NAMALWA (cell line): ENCODE results near the gene OST4.
A peak's percentile ranks its signal among the peaks of the same experiment; 100 is the strongest.

Experiments
- DNase-seq: peaks from one replicate; pipeline ENCODE4 v3.0.0-alpha.2; 2015; ENCODE audit warnings: low spot score

OST4 gene

DNA sequence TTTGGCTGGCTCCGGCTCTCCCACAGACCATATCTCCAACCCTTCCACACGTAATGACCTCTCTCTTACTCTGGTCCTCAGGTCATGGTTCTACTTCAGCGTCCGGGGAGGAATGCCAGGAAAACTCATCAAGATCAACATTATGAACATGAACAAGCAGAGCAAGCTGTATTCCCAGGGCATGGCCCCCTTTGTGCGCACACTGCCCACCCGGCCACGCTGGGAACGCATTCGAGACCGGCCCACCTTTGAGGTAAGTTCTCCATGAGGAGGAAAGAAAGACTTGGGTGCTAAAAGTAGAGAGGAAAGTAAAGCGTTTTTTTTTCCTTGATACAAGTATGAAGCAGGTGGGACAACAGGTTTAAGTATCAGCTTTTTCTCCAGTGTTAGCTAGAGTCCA, 18.1 kb downstream of the OST4 start:
- DNase-seq = no peak

DNA sequence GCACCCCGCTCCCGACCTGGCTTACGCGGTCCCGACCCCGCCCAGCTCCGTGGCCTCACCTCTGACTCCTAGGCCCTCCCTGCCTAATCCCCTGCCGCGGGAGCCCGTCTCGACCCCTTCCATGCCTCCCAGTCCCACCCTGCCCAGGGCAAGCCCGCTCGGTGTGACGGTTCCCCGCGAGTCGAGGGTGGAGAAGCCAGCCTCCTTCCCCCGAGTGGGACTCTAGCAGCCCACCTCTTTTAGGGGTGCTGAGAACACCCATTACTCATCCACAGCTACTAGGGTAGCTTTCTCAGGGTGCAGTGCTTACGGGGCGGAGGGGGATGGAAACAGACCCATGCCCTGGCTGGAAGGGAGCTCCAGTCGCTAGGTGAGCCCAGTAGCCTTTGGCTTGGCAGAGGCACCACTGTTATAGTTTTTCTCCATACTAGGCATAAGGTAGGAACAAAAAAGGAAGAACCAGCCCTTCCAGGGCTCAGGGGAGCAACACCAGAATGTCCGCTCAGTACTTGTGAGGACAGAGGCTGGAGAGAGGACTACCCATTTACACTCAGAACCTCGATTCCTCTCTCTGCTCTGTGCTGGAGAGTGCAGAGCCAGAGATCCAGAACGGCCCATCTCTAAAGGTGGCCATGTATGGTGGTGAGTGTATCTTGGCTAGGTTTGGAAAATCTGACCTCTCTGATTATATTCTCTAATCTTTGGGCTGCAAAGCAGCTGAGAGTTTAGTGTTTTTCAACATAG, 19.4 kb downstream of the OST4 start:
- DNase-seq = peak; percentile 43

DNA sequence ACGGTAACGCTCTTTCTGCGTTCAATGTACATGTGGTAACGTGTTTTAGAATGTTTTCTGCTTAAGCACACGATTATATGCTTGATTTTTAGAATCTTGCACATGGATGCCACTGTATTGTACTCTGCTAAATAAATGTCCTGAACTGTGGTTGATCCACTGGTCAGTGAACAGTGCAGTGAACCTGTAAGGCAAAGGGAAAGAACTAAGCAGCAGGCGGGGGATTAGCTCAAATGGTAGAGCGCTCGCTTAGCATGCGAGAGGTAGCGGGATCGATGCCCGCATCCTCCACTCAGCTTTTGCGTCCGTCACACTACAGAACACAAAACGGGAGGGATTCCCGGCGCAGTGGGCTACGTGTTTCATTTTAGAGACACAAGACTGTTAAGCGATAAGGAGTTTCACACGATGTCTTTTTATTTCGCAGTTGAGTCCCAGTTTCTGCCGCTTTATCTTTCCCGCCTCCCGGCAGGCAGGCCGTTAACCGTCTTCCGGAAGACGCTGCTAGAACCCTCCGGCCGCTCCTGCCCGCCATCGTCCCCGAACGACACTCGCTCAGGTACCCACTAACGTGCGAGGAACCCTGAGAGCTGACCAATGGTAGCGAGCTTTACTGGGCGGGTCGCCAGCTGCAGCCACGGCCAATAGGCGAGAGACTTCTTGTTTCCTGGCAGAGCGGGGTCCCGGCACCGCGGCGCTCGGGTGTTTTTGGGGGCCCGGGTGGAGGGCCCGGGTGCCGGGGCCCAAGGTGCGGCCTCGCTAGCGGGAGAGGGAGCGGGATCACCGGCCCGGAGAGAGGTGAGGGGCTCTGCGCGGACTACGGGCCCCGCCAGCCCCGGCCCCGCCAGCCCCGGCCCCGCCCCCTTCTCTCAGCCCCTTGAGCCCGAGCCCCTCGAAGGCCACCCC, 20.2 kb downstream of the OST4 start, which contains the start of gene AGBL5:
AGBL5 (plus strand) TSS at position 673 of the 906 bp plus-strand sequence. CDS start 1,291 bp downstream, outside the sequence.
- peak; percentile 97 for DNase-seq

DNA sequence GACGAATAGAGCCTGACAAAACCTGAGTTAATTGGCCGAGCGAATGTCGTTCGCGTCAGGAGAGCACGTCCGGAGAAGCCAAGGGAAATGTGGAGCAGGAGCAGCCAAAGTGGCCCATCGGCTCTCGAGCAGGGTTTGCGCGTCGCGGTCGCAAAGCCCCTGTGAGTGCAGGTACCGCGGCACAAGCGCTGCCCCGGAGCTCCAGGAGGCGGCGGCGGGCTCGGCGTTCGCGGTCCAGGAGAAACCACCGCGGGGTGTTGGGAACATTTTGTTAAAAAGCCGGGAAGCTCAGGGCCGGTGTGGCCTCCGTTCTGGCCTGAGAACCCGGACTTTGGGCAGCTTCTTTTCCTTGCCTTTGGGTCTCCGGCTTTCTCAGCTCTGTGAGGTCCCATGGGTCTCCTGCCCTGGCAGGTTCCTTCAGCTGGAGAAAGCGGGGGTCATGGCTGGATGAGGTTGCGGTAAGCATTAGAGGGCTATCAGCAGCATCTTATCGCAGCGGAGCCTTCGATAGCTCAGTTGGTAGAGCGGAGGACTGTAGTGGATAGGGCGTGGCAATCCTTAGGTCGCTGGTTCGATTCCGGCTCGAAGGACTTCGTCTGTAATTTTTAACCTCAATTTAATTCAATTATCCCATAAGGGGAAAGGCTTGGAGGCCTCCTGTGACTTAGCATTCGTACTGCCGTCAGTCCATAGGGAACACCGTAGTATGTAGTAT, 21.0 kb downstream of the OST4 start:
- no peak for DNase-seq

DNA sequence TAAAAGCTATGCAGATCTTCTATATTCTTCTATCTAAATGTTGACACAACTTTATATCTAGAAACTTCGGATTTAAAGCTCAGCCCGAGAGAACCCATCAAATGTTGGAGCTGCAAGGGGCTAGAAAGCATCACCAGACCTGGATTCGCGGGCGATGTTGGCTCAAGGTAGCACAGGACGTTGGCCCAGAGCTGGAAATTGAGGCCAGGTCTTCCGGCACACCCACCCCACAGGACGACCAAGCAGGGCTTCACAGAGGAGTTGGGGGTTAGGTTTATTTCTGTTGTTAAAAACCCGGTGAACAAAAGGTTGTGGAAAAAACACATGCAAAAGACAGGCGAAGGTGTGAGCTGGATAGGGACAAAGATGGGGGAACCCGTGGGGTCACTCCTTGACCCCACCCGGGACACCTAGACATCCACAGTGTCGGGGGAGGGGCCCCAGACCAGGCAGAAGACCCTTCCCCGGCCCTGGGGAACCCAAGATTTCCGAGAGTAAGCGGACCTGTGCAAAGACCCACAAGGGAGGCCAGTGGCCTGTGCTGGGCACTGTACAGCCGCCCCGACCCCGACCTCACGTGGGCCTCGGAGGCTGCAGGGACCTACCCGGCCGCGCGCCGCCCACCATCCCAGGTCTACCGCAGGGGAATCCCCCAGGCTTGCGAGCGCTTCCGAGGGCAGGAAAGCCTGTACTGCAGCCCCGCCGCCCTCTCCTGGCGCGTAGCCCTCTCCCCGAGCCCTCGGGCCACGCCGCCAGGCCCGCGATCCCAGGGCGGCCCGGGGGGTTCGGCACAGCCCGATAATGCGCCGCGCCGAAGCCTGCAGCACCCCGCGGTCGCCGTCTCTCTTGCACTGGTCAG, 21.8 kb downstream of the OST4 start:
- no peak for DNase-seq

DNA sequence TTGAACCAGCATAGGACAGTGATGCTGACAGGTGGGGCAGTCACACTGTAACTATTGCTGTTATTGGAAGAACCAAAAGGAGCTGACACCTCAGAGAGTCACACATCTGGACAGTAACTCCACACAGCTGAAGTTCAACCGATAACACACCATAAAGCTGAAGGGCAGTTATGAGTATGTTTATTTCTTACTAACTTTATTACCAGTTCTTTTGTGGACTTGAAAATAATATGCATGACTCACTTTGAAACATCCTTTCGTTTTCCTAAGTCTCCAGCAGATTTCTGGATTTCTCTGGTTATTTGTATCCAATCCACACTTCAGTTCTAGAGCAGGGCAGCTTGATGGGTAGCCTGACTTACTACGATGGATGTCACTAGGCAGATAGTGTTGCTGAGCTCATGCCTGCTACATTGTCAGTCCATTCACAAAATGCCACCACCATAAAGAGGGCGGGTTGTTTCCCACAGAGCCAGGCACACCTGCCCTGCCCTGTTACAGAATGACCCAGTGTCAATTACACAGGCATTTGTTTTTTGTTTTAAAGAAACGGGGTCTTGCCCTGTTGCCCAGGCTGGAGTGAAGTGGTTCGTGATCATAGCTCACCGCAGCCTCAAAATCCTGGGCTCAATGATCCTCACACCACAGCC, 28.3 kb downstream of the OST4 start:
- DNase-seq = no peak

DNA sequence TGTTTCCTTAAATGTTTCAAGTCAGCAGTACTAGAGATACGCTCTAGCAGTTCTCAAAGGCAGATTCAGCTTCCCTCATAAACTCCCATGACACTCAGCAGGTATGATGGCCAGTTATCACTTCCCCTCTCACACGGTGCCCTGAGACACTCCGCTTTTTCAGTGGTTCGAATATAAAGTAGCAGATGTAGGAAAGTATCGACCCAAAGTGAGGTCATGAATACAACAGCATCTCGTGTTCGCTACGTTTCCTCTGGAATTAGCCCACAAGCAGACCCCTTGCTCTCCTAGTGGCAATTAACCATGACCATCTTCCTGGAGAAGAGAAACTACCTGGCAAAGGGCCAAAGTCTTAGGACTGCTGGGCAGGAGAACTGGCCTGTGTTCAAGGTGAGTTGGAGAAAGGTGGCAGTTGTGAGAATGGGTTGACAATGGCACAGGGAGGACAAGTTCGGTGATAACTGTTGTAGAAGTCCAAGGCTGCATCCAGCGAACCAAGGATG, 29.2 kb downstream of the OST4 start:
- DNase-seq = peak; percentile 38

DNA sequence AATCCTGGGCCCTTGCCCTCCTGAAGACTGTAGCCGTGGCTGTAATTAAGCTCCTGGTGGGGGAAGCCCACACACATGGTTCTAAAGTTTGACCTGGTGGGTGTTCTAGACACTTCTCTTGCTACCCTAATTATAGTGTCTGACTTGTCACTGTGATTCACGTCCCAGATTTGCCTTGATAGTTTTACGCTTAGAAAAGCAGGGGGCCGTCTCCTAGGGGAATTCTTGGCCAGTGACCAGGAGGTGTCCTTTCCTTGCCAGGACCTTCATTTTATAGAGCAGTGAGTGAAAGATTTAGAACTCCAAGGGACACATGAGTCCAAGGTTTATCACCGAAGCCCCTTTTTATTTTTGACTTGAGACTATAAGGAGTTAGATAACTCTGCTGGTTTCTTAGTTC, 29.7 kb downstream of the OST4 start:
- no peak for DNase-seq

DNA sequence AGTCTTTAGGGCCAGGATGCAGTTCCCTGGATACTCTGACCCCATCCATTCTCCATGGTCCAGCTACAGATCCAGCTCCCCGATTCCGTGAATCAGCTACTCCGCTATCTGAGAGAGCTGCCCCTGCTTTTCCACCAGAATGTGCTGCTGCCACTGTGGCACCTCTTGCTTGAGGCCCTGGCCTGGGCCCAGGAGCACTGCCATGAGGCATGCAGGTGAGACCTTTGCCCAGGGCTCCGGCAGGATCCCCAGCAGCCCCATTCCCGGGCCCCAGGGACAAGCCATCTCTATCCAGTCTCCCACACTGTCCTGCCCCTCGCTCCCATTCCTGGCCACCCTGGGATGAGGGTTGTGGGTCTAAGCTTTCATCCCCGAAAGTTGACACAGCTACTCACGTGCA, 31.2 kb downstream of the OST4 start:
- DNase-seq = no peak

DNA sequence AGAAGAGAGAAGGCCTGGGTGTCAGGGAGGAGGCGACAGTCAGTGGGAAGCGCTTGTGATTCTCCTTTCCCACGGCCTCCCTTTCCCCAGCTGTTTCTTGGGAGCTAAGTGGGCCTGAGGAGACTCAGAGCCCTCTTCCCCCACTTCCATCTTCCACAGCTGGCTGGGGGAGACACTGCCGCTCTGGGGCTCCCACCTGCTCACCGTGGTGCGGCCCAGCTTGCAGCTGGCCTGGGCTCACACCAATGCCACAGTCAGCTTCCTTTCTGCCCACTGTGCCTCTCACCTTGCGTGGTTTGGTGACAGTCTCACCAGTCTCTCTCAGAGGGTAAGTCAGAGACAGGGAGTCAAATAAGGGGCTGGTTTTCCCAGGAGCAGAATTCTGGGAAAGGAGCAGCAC, 31.6 kb downstream of the OST4 start:
- DNase-seq = no peak

DNA sequence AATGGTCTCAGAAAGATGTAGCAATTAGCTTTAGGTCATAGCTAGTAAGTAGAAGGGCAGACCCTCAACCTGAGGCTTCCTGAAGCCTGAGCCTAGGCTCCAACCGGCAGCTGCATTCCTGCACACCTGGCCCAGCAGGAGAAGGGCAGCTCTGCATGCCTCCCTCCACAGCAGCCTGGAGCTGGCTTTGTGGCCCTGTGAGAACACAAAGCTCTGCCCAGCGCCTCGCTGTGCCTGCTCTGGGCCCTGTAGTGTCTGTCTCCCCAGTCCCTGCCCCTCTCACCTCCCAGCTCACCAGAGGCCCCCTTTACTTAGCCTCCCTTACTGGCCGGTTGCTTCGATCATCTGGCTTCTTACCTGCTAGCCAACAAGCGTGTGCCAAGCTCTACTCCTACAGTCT, 32.0 kb downstream of the OST4 start:
- no peak for DNase-seq

DNA sequence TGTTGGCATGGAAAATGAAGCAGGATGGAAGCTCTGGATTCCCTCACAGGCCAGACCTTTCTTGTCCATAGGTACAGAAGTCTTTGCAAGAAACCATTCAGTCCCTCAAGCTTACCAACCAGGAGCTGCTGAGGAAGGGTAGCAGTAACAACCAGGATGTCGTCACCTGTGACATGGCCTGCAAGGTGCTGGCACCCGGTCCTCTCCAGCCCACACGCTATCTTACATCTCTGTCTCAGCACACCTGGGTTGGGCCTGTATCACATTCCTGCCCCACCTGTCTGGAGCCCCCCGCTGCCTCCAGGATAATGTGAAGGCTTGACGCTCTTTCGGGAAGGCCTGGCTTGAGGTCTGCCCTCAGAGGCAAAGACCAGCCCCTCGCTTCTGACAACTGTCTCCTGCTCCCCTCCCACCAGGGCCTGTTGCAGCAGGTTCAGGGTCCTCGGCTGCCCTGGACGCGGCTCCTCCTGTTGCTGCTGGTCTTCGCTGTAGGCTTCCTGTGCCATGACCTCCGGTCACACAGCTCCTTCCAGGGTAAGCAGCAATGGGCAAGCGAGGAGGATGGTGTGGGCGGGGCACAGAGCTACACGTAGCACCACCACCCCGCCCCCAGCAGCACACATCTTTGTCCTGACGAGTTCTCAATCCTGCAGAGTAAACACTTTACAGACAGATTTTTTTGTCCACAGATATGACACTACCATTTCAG, 32.7 kb downstream of the OST4 start:
- DNase-seq = no peak

DNA sequence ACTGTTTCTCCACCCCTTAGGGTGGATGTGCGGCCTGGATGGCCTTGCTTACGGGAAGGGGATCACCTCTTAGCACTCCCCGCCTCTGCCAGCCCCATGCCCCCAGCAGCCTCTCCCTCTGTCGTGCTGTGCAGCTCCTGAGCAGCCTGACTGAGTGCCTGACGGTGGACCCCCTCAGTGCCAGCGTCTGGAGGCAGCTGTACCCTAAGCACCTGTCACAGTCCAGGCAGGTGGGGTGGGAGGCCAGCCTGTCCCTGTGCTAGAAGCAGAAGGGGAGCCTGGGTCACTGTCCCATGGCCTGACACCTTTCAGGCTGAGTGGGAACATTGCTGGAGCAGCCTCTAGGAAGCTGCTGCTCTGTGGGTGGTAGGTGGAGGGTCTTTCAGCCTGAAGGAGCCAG, 33.4 kb downstream of the OST4 start:
- DNase-seq = no peak

DNA sequence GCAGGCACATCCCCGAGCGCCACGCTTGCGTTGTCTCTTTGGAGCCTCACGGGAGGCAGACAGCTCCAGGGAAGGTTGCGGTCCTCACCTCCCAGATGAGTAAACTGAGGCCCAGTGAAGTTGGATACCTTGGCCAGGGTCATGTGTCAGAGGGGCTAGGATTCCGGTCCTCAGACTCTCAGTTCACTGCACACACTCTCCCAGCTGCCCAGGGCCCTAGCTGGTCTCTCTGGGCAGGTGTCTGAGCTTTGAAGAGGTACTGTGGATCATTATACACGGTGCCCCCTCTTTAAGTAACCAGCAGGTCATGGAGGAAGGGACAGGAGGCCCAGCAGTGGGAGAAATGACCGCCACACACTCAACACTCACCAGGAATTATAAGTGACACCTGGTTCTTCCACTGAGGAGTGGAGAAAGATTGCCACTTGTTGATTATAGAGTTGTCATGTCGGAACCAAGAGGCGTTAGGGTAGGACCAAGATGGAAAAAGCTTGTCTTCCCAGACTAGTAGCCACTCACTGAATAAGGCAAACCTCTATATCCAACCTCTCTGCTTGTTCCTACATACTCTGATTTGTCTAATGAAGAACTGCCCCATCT, 38.1 kb downstream of the OST4 start:
- DNase-seq = no peak

DNA sequence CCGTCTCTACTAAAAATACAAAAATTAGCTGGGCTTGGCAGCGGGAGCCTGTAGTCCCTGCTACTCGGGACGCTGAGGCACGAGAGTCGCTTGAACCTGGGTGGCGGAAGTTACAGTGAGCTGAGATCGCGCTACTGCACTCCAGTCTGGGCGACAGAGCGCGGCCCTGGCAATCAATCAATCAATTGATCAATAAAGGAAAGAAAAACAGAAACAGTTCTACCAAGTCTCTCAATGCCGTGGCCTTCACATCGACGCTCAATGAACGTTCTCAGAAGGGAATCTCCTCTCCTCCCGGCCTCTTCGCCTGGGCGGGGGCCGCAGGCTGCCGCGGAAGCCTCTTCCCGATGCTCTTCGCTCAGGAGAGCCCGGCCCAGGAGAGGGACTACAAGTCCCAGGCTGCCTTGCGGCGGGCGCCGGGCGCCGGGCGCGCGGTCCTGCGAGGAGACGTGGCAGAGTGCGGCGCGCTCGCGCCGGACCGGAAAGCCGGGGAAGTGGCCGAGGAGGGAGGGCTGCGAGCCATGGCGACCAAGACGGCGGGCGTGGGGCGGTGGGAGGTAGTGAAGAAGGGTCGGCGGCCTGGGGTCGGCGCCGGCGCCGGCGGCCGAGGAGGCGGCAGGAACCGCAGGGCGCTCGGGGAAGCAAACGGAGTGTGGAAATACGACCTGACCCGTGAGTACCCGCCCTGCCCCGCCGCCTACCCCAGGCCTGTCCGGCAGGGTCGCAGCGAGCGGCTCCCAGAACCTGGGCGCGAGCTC, 38.8 kb downstream of the OST4 start, which contains the start of gene TMEM214:
TMEM214 (plus strand) TSS at position 471 of the 758 bp plus-strand sequence; CDS start at position 522, 51 bp downstream.
- peak; percentile 81 for DNase-seq

DNA sequence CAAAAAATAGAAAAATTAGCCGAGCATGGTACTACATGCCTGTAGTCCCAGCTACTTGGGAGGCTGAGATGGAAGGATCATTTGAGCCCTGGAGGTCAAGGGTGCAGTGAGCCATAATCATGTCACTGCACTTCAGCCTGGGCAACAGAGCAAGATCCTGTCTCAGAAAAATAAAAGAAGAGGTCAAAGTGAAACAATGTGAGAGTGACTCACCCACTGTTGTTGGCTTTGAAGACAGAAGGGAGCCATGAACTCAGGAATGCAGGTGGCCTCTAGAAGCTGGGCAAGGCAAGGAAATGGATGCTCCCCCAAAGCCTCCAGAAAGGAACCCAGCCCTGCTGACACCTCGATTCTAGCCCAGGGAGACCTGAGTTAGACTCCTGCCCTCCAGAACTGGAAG, 42.4 kb downstream of the OST4 start:
- DNase-seq = no peak

DNA sequence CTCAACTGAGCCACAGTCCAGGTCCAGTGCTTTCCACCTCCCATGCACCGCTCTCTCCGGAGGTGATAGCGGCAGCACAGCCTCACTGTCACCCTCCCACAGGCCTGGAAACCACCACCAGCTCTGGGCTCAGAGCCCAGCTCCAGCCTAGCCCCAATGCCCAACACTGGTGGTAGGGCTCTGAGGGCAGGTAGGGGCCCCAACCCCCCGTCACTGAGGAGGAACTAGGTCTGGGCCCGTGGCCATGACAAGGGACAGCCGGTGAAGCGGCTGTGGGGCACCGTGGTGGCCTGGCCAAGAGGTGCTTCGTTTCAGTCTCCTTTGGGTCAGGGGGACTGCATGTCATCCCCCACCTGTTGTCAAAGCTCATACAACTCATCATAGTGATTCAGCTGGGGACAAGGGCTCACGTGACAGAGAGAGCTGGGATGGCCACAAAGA, 44.2 kb downstream of the OST4 start:
- no peak for DNase-seq
